H1 (cell line): ENCODE measurements around the gene KLHL17. TPM values are rescaled to one million over a fixed set of nuclear protein-coding genes. Genes with fewer than 3 reads are reported as not detected.

Experiments used
- CTCF ChIA-PET: fragments of 300-600 bp; sonication (Branson Sonifier 250); formaldehyde crosslinking; loops from one replicate; lab custom pipeline; 2021; ENCODE audit not compliant: partially characterized antibody; lab: Charles Lee
- POLR2A ChIA-PET: fragments of 300-600 bp; sonication (Branson Sonifier 250); formaldehyde crosslinking; loops from one replicate; lab custom pipeline; 2021; ENCODE audit warnings: inconsistent platforms; ENCODE audit not compliant: partially characterized antibody; lab: Charles Lee
- DNase-seq, 2 experiments: peaks; one replicate each; pipeline versions ENCODE4 v3.0.0 to v3.0.0-alpha.2; 2010 to 2022; ENCODE audit warnings: low spot score in 2 of 2, low read depth in 1 of 2, mixed read lengths in 1 of 2
- FAIRE-seq: peaks from 2 replicates; lab custom pipeline; 2011; peaks lifted over from hg19 to GRCh38; lab: Jason Lieb, UNC
- H2AFZ ChIP-seq: 2 replicates; pipeline ENCODE4 v1.8.1; 2012; ENCODE audit warnings: low read length, inconsistent platforms
- H2AK5ac ChIP-seq: 2 replicates; pipeline ENCODE4 v1.6.1; 2013; ENCODE audit warnings: low read depth, low read length
- H2BK120ac ChIP-seq: replicated peaks from 2 replicates; pipeline ENCODE3; 2013; ENCODE audit warnings: low read depth, low read length, inconsistent platforms
- H2BK12ac ChIP-seq: 2 replicates; pipeline ENCODE4 v1.6.1; 2013; ENCODE audit warnings: low read depth, low read length
- H2BK15ac ChIP-seq: 2 replicates; pipeline ENCODE4 v1.6.1; 2013; ENCODE audit warnings: low read length
- H2BK20ac ChIP-seq: 2 replicates; pipeline ENCODE4 v1.6.1; 2013; ENCODE audit warnings: low read length
- H2BK5ac ChIP-seq: 2 replicates; pipeline ENCODE4 v1.6.1; 2013; ENCODE audit warnings: low read depth, low read length
- H3K14ac ChIP-seq: 2 replicates; pipeline ENCODE4 v1.6.1; 2013; ENCODE audit warnings: inconsistent platforms; ENCODE audit not compliant: insufficient read length
- H3K18ac ChIP-seq: 2 replicates; pipeline ENCODE4 v1.6.1; 2013; ENCODE audit warnings: low read length; ENCODE audit errors: extremely low read depth
- H3K23ac ChIP-seq: 2 replicates; pipeline ENCODE4 v1.6.1; 2013; ENCODE audit warnings: inconsistent platforms; ENCODE audit not compliant: insufficient read length
- H3K23me2 ChIP-seq: 2 replicates; pipeline ENCODE4 v1.6.1; 2013; ENCODE audit warnings: low read depth, low read length
- H3K27ac ChIP-seq: 2 replicates; pipeline ENCODE4 v1.6.1; 2011; ENCODE audit warnings: low read depth, low read length, inconsistent platforms
- H3K27me3 ChIP-seq, 4 experiments: replicated peaks in 1 of 4; 1 replicate in 1 of 4; 2 replicates in 3 of 4; pipeline versions ENCODE4 v1.6.1 to v1.8.1; 2011 to 2013; ENCODE audit warnings: low read length in 3 of 4, mild to moderate bottlenecking in 3 of 4, inconsistent platforms in 2 of 4, mixed read lengths in 2 of 4, moderate library complexity in 1 of 4; ENCODE audit not compliant: control insufficient read depth in 3 of 4, insufficient read depth in 3 of 4; ENCODE audit errors: extremely low read depth in 1 of 4
- H3K36me3 ChIP-seq, 4 experiments: 2 replicates each; pipeline versions ENCODE4 v1.6.1 to v1.8.1; 2011 to 2013; ENCODE audit warnings: mild to moderate bottlenecking in 4 of 4, low read length in 3 of 4, moderate library complexity in 2 of 4, control low read depth in 1 of 4, inconsistent platforms in 1 of 4; ENCODE audit not compliant: insufficient read depth in 4 of 4, control insufficient read depth in 2 of 4
- H3K4ac ChIP-seq: replicated peaks from 2 replicates; pipeline ENCODE3; 2013; ENCODE audit warnings: low read length, low read depth, mixed read lengths, inconsistent platforms; ENCODE audit not compliant: insufficient read length
- H3K4me1 ChIP-seq, 4 experiments: replicated peaks in 1 of 4; 1 replicate in 1 of 4; 2 replicates in 3 of 4; pipeline versions ENCODE4 v1.6.1 to v1.8.1; 2011 to 2013; ENCODE audit warnings: low read length in 3 of 4, inconsistent platforms in 2 of 4, mixed read lengths in 1 of 4; ENCODE audit not compliant: insufficient read depth in 4 of 4, control insufficient read depth in 3 of 4
- H3K4me2 ChIP-seq, 2 experiments: 2 replicates each; pipeline versions ENCODE4 v1.6.1 to v1.8.1; 2011 to 2013; ENCODE audit warnings: low read depth in 2 of 2, low read length in 2 of 2, control low read depth in 1 of 2, inconsistent platforms in 1 of 2, mild to moderate bottlenecking in 1 of 2; ENCODE audit not compliant: insufficient read depth in 1 of 2
- H3K4me3 ChIP-seq, 4 experiments: fragments of 200-600, 300-600 bp in 1 of 4; sonication (generic), shearing (Covaris generic), sonication (Bioruptor Twin) in 1 of 4; 2 replicates each; pipeline versions ENCODE4 v1.5.1 to v1.8.1; 2011 to 2016; ENCODE audit warnings: low read length in 4 of 4, low read depth in 3 of 4, control low read depth in 2 of 4, inconsistent platforms in 2 of 4, mild to moderate bottlenecking in 2 of 4, mixed read lengths in 1 of 4, moderate library complexity in 1 of 4; ENCODE audit not compliant: insufficient read depth in 2 of 4; ENCODE audit errors: extremely low read depth in 1 of 4
- H3K56ac ChIP-seq: replicated peaks from 2 replicates; pipeline ENCODE3; 2013; ENCODE audit warnings: low read depth, mild to moderate bottlenecking, mixed read lengths, low read length, inconsistent platforms; ENCODE audit not compliant: insufficient read length
- H3K79me1 ChIP-seq: 2 replicates; pipeline ENCODE4 v1.6.1; 2013; ENCODE audit warnings: low read depth, low read length, control low read depth
- H3K79me2 ChIP-seq, 2 experiments: 2 replicates each; pipeline versions ENCODE4 v1.6.1 to v1.8.1; 2012 to 2013; ENCODE audit warnings: low read length in 2 of 2, mild to moderate bottlenecking in 2 of 2, inconsistent platforms in 1 of 2; ENCODE audit not compliant: insufficient read depth in 2 of 2, control insufficient read depth in 1 of 2
- H3K9ac ChIP-seq, 4 experiments: replicated peaks in 1 of 4; 1 replicate in 1 of 4; 2 replicates in 3 of 4; pipeline versions ENCODE4 v1.6.1 to v1.8.1; 2011 to 2013; ENCODE audit warnings: low read depth in 3 of 4, low read length in 3 of 4, control low read depth in 2 of 4, mild to moderate bottlenecking in 2 of 4, moderate library complexity in 2 of 4, inconsistent platforms in 1 of 4; ENCODE audit errors: extremely low read depth in 1 of 4
- H3K9me3 ChIP-seq, 2 experiments: 2 replicates each; pipeline versions ENCODE4 v1.6.1 to v1.8.1; 2012 to 2013; ENCODE audit warnings: mild to moderate bottlenecking in 2 of 2, moderate library complexity in 2 of 2, control low read depth in 1 of 2, inconsistent platforms in 1 of 2, low read depth in 1 of 2, low read length in 1 of 2, mixed read lengths in 1 of 2; ENCODE audit not compliant: insufficient read depth in 2 of 2
- H4K20me1 ChIP-seq, 2 experiments: replicated peaks in 1 of 2; 2 replicates each; pipeline versions ENCODE3 to v1.8.1; 2011 to 2013; ENCODE audit warnings: inconsistent platforms in 2 of 2, low read length in 2 of 2, mild to moderate bottlenecking in 1 of 2; ENCODE audit not compliant: insufficient read depth in 2 of 2, control insufficient read depth in 1 of 2
- H4K5ac ChIP-seq: 2 replicates; pipeline ENCODE4 v1.6.1; 2013; ENCODE audit warnings: low read length, low read depth, mixed read lengths, inconsistent platforms; ENCODE audit not compliant: insufficient read length
- H4K8ac ChIP-seq: 2 replicates; pipeline ENCODE4 v1.8.0; 2013; ENCODE audit warnings: mild to moderate bottlenecking, moderate library complexity, low read length, inconsistent platforms; ENCODE audit not compliant: insufficient read depth; ENCODE audit errors: extremely low read depth
- H4K91ac ChIP-seq: replicated peaks from 2 replicates; pipeline ENCODE3; 2013; ENCODE audit warnings: low read length, mixed read lengths, inconsistent platforms; ENCODE audit not compliant: insufficient read length
- EZH2 ChIP-seq: fragments of 200-600 bp; sonication (generic); IDR thresholded peaks from 2 replicates; pipeline ENCODE4 v1.7.1; 2012; ENCODE audit warnings: low read depth, mild to moderate bottlenecking, moderate library complexity, low read length, inconsistent platforms; ENCODE audit not compliant: severe bottlenecking
- JUND ChIP-seq: IDR thresholded peaks from 2 replicates; pipeline ENCODE4 v1.6.1; 2011; ENCODE audit warnings: mild to moderate bottlenecking, improper control_type of control experiment, low read length
- RXRA ChIP-seq: IDR thresholded peaks from 2 replicates; pipeline ENCODE4 v1.6.1; 2011; ENCODE audit warnings: low read depth, mild to moderate bottlenecking, low read length, moderate library complexity; ENCODE audit not compliant: insufficient read depth
- SP2 ChIP-seq: IDR thresholded peaks from 2 replicates; pipeline ENCODE4 v1.6.1; 2012; ENCODE audit warnings: mild to moderate bottlenecking, low read length, inconsistent platforms
- SRF ChIP-seq: IDR thresholded peaks from 2 replicates; pipeline ENCODE4 v1.6.1; 2011; ENCODE audit warnings: mild to moderate bottlenecking, low read depth, low read length, moderate library complexity
- TAF1 ChIP-seq: IDR thresholded peaks from 2 replicates; pipeline ENCODE4 v1.6.1; 2011; ENCODE audit warnings: mild to moderate bottlenecking, low read depth, low read length
- ZNF274 ChIP-seq: IDR thresholded peaks from 2 replicates; pipeline ENCODE4 v1.7.0; 2012; ENCODE audit warnings: low read length, borderline replicate concordance; ENCODE audit errors: extremely low read depth
- WGBS, 2 experiments: shearing (Covaris generic) in 1 of 2; methylation state at CpG; one replicate each; pipeline versions ENCODE4 v1.1.6 to v1.1.7; 2013 to 2015; ENCODE audit warnings: low lambda C conversion rate in 2 of 2, mixed read lengths in 2 of 2, inconsistent platforms in 1 of 2, low coverage in 1 of 2, missing lambda C conversion rate in 1 of 2; ENCODE audit not compliant: insufficient replicate concordance in 2 of 2, insufficient coverage in 1 of 2, insufficient read length in 1 of 2; ENCODE audit errors: extremely low coverage in 1 of 2, missing lambda C conversion rate in 1 of 2; 5-methylcytosine and 5-hydroxymethylcytosine counted together
- polyA plus RNA-seq, 7 experiments: library from polyadenylated mRNA; depleted of rRNA in 3 of 7; stranded (reverse) in 5 of 7; unstranded in 2 of 7; fragments of >200 nt in 5 of 7; fragments of 200-250 nt in 2 of 7; gene quantifications; 1 replicate in 5 of 7; 2 replicates in 1 of 7; 4 replicates in 1 of 7; pipeline versions ENCODE4 v1.2.1 to v1.2.3, GENCODE V29; 2011 to 2013; ENCODE audit warnings: missing spikeins in 2 of 7, mixed read lengths in 2 of 7
- total RNA-seq: library from RNA; stranded (reverse); fragmentation: NEBNext Ultra II Directional; extraction: Animal tissue kit (Norgen Biotek cat#: 25700); gene quantifications from 2 replicates; pipeline ENCODE4 v1.2.1, GENCODE V29; 2021

The KLHL17 gene
- total and polyA plus RNA-seq, 2 of the 8 experiments (the other 6 are each of a cell fraction or from before 2014, with no cell fraction given) = 32.6 to 36.1 TPM

GRCh38 chr1:980602-981395 lies 20.4 kb downstream of the KLHL17 start:
- Histone ChIP-seq H3K79me2 (no peaks in the 10 kb centered on the region), H3K27ac (no peak overlapping the region), H3K4me3 (no peak overlapping the region), H4K91ac (no peak overlapping the region), H3K18ac (no peak overlapping the region), H3K36me3 (no peaks in the 10 kb centered on the region), H2AFZ (no peak overlapping the region), H2BK5ac (no peak overlapping the region), H4K5ac (no peak overlapping the region), H3K4me2 (no peak overlapping the region), H2BK20ac (no peak overlapping the region), H2BK120ac (no peak overlapping the region), H3K27me3 (peaks cover 0 to 23% (median 12%) of the 10 kb centered on the region in 4 experiments; a peak in 4 of 7 replicates), H3K9me3 (no peaks in the 10 kb centered on the region), H3K4me1 (peaks cover 0 to 5% (median under 1%) of the 10 kb centered on the region in 4 experiments; a peak in 4 of 7 replicates), H4K20me1 (peaks cover 0 to 8% of the 10 kb centered on the region in 2 experiments), H3K56ac (no peak overlapping the region), H3K79me1 (no peaks in the 10 kb centered on the region), H3K4ac (no peak overlapping the region), H3K14ac (no peak overlapping the region), H3K23me2 (peaks cover 2% of the 10 kb centered on the region; the same call in 1 of the 2 replicates), H2BK15ac (no peak overlapping the region), H2AK5ac (no peak overlapping the region), H2BK12ac (no peak overlapping the region), H3K9ac (no peak overlapping the region), H3K23ac (no peak overlapping the region), H4K8ac (peak overlapping the region; percentile 28)
- WGBS, 2 experiments = 88% methylated on average over 30 of the region's 35 CpGs; no CpG with 5 or more reads in 1 of the 2 experiments
- TF ChIP-seq TAF1 (no peak), SP2 (no peak), ZNF274 (no peak), JUND (no peak), RXRA (no peak), SRF (no peak), EZH2 (no peak)
- DNase-seq = no peak
- POLR2A ChIA-PET = interaction anchor here (0.8 to 2.4 kb wide), 10 partner anchors 14 to 76 kb away, joined by 3 to 9 read pairs (median 3); partner anchors contain the start of gene HES4
- no peak for FAIRE-seq
- CTCF ChIA-PET = interaction anchor here (0.5 to 6.9 kb wide), 17 partner anchors 8 to 310 kb away, joined by 3 to 86 read pairs (median 6); partner anchors contain the start of genes HES4 and ISG15
